Stimulated activated CD4-positive, alpha-beta T cell treated with anti-CD3 and anti-CD28 coated beads, Interleukin-15, amount 100 ng/mL, for 24 hours (primary cell): Measurements from ENCODE around the gene ZBTB7B.
A peak's percentile ranks its signal among the peaks of the same experiment; 100 is the strongest.

Source experiments
- DNase-seq: peaks from one replicate; pipeline ENCODE4 v3.0.0-alpha.2; 2020

The ZBTB7B gene

GRCh38 chr1:155005076-155006011 lies 2.7 kb downstream of the ZBTB7B start:
- DNase-seq, result no peak

DNA sequence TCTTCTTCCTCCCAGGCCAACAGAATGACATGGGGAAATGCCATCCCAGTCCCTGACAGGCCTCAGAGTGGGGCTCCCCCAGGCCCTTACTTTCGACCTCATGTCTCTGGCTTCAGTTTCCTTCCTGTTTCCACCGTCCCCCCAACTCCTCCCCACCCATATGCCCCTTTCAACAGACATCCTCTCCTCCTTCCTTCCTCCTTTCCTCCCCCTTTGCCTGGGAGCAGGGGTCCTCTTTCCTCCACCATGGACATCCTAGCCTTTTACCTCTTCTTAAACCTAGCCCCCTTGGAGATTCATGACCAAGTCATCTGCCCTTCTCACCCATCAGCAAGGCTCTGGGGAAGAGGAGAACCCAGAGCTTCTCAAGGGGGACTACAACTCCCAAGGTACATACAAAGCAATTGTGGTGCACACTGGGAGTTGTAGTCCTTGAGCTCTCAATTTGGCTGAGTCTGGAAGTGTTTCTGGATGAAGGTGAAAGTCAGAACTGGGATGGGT lies 4.0 kb downstream of the ZBTB7B start:
- peak; percentile 66 for DNase-seq

DNA sequence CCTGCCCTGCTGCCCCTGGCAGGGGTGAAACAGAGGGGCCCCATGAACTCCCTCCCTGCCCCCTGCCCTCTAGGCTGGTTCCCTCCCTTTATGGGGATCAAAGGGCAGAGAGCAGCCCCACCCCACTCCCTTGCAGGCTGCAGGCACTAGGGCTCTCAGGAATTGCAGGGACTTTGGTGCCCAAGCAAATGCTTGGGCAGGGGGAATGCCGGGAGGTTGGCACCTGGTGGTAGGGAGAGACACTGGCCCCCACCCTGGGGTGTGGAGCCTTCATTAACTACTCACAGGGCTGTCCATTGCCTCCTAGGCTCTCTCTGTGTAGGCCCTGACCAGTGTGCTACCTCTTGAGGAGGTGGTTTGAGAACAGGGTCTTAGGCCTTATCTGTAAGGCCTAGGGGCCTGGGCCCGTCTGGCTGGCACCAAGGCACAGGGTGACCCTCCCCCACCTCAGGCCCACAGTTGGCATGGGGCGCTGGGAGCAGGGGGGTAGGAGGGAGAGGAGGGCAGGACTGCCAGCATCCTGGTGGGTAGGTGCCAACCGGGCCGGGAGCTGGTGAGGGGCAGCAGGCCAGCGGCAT lies 4.7 kb downstream of the ZBTB7B start:
- no peak for DNase-seq

- peak; percentile 94 for DNase-seq
Measured at GRCh38 chr1:155008015-155008941, 5.7 kb downstream of the ZBTB7B start.

GRCh38 chr1:155009221-155009711 lies 6.7 kb downstream of the ZBTB7B start:
- peak; percentile 61 for DNase-seq

- no peak for DNase-seq
Measured at GRCh38 chr1:155009742-155010141, 7.1 kb downstream of the ZBTB7B start.

- DNase-seq, result peak; percentile 63
Measured at GRCh38 chr1:155010211-155010918, 7.8 kb downstream of the ZBTB7B start.

DNA sequence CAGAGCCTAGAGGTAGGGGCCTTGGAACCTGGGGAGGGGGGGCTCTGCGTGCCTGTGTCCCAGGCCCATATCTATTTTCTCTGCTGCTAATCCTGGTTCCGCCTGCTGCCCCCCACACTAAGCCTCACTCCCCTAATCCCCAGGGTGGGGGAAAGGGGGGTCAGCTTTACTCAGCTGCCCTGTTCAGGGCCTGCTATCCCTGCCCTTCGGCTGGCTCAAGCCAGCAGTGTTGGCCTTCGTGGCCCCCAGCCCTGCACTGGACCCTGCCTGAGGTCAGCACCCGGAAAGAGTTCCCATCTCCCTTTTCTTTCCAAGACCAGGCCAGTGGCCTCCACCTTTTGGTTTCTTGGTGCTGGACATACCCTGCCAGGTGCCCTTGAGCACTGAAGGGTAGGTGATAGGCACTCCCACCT lies 8.4 kb downstream of the ZBTB7B start:
- DNase-seq, result no peak

DNA sequence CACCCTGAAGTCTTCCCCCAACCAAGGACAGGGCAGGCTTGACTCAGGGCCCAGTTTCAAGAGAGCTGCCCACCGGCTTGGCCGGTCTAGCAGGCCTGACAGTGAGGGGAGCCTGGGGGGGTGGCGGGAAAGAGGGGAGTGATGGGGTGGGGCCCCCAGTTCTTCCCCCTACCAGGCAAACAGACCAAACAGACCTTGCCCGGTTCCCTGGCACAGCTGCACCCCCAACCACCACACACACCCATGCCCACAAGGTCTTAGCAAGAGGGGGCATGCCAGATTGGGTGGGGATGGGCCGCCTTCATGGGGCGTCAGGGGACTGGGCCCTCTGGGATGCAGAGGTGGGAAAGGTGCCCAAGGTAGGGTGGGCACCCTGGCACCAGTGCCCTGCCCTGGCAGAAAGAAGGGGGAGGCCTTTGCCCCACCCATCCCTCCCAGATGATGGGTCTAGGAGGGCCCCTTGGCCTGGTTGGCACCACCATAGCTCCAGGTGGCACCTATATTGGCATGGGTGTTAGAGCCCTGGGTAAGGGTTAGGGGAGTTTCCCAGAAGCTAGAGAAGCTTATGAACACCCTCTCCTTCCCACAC lies 8.9 kb downstream of the ZBTB7B start:
- no peak for DNase-seq

DNA sequence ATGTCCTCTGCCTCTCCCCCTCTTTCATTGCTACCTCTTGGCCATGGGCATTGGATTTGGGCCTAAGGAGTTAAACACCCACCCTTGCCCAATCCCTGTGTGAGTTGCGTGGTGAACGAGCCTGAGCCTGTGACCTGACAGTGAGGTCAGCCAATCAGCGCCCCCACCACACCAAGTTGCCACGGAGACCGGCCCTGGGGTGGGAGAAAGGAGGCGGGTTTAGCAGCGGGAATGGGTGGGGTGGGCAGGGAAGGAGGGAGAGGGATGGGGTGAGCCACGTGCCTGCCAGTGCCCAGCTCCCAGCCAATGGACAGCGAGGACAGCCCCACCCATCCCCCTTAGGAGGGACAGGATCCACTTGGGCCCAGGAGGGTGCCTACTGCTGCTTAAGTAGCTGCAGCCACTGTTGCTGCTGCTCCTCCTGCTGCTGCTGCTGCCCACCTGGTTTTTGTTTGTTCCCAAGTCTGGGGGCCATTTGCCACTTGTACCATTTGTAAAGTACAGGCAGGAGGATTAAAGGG lies 9.5 kb downstream of the ZBTB7B start:
- DNase-seq, result peak; percentile 68

- DNase-seq, result no peak
Measured at GRCh38 chr1:155012776-155013602, 10.4 kb downstream of the ZBTB7B start.

DNA sequence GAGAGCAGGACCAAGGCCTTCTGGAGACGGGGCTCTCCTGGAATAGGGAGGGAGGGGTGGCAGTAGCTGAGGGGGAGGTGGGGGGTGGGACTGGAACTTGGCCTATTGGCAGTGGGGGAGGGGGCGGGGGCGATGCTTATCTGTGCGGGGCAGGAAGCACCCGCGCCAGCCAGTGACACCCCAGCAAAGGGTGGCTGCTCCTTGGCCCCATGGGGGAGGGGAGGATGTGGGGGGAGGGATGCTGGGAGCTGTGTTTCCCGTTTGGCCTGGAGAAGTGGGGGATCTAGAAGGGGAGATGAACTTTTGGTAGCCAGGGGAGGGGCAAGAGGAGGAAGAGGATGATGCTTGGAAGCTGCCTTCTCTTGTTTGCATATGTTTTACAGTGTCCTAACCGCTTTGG lies 11.0 kb downstream of the ZBTB7B start:
- DNase-seq, result peak; percentile 43

DNA sequence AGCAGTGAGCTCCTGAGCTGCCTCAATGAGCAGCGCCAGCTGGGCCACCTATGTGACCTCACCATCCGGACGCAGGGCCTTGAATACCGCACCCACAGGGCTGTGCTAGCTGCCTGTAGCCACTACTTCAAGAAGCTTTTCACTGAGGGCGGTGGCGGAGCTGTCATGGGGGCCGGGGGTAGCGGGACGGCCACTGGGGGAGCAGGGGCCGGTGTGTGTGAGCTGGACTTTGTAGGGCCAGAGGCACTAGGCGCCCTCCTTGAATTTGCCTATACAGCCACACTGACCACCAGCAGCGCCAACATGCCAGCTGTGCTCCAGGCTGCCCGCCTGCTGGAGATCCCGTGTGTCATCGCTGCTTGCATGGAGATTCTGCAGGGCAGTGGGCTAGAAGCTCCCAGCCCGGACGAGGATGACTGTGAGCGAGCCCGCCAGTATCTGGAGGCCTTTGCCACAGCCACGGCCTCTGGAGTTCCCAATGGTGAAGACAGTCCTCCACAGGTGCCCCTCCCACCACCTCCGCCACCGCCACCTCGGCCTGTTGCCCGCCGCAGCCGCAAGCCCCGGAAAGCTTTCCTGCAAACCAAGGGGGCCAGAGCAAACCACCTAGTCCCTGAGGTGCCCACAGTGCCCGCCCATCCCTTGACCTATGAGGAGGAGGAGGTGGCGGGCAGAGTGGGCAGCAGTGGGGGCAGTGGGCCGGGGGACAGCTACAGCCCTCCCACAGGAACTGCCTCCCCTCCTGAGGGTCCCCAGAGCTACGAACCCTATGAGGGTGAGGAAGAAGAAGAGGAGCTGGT lies 12.3 kb downstream of the ZBTB7B start:
- DNase-seq, result no peak

- DNase-seq, result no peak
Measured at GRCh38 chr1:155015527-155016230, 13.1 kb downstream of the ZBTB7B start.

DNA sequence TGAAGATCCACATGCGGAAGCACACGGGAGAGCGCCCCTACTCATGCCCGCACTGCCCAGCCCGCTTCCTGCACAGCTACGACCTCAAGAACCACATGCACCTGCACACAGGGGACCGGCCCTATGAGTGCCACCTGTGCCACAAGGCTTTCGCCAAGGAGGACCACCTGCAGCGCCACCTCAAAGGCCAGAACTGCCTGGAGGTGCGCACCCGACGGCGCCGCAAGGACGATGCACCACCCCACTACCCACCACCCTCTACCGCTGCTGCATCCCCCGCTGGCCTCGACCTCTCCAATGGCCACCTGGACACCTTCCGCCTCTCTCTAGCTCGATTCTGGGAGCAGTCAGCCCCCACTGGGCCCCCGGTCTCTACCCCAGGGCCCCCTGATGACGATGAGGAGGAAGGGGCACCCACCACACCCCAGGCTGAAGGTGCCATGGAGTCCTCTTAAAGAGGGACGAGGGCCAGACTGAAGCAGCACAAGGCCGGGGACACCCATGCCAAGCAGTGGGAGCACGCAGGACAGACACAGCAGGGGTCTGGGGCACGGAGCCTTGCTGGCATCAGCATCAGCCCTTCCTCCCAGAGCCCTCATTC lies 13.7 kb downstream of the ZBTB7B start:
- peak; percentile 36 for DNase-seq

DNA sequence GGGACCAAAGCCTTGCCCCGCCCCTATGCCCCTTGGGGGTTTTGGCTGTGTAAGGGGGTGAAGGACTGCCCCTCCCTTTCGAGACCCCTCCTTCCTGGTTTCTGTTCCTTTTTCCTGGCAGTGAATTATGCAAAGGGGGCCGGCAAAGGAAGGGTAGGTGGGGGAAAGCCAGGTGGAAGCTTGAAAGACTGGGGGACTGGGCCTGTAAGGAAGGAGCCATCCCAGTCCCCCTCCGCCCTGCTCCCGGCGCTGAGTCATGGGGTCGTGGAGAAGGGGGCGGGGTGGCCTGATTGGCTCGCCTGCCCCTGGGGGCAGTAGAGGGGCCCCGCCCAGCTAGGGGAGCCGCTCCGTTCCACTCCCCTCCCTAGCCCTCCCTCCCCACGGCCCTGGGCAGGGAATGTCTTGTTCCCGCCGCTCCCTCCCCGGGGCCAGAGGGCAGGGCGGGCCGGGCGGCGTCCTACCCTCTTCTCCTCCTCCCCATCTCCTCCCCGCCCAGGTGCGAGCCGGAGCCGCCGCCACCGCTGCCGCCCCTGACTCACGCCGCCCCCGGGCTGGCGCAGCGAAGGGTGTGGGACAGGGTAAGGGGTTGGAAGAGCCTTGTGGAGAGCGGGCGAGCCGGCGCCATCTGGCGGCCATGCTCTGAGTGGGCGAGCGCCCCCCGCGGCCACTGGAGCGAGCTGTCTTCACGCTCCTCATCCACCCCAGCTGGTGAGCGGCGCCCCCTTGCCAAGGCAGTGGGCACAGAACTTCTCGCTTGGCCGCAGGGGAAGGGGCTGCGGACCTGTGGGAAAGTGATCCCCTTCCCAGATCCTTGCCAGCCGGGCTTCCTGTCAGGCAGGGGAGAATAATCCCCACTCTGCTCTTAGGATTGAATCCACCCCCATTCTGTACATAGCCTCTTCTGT lies 14.7 kb downstream of the ZBTB7B start:
- peak; percentile 95 for DNase-seq

DNA sequence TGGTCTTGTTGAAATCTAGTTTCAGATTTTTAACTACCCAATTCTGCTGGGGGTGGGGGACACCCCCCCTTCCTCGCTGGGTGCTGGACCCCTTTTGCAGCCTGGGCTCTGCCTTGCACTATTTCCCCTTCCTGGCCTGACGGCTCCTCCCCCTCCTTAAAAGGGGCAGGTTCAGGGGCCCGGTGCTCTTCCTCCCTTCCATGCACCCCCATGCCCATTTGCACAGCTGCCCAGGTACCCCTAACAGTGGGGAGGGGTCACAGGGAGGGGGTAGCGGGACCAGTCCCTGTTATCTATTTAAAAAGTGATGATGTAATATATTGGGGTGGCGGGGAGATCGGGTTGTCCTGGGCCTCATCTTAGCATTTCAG lies 15.3 kb downstream of the ZBTB7B start:
- peak; percentile 24 for DNase-seq
